K562 (cell line): Measurements from ENCODE around the gene CKLF.

Experiments
- ARID1B ChIP-seq: fragments of 450-650 bp; IDR thresholded peaks from 2 replicates; pipeline ENCODE4 v1.6.1; 2016; ENCODE audit warnings: antibody characterized with exemption, mild to moderate bottlenecking, inconsistent platforms
- ELF2 ChIP-seq: fragments of 250-450 bp; sonication (Bioruptor Pico); IDR thresholded peaks from 2 replicates; pipeline ENCODE4 v1.5.0; 2021; ENCODE audit warnings: mild to moderate bottlenecking
- FOXJ3 ChIP-seq: sonication (generic); formaldehyde crosslinking; IDR thresholded peaks from 2 replicates; pipeline ENCODE4 v1.4.0; 2020; ENCODE audit warnings: mild to moderate bottlenecking, missing genetic modification reagents
- GABPA ChIP-seq: fragments of 200-800 bp; sonication (Bioruptor generic); conservative IDR thresholded peaks from 2 replicates; pipeline ENCODE4 v1.6.1; 2016; ENCODE audit warnings: low read depth, missing genetic modification characterization, missing compliant biosample characterization
- MAFK ChIP-seq: IDR thresholded peaks from 2 replicates; pipeline ENCODE4 v1.6.1; 2011; ENCODE audit warnings: low read length, improper control_type of control experiment
- NFYB ChIP-seq: IDR thresholded peaks from 2 replicates; pipeline ENCODE4 v1.6.1; 2011; ENCODE audit warnings: mild to moderate bottlenecking, moderate library complexity; ENCODE audit not compliant: insufficient read length; ENCODE audit errors: extremely low read depth
- NR1H2 ChIP-seq: sonication (generic); formaldehyde crosslinking; IDR thresholded peaks from 2 replicates; pipeline ENCODE4 v1.4.0; 2020; ENCODE audit warnings: mild to moderate bottlenecking, missing genetic modification reagents
- PHF8 ChIP-seq: fragments of 200-600 bp; sonication (generic); IDR thresholded peaks from 2 replicates; pipeline ENCODE4 v1.6.1; 2012; ENCODE audit warnings: mixed run types, mild to moderate bottlenecking, inconsistent platforms, low read length, moderate library complexity, borderline replicate concordance
- POLR2AphosphoS2 ChIP-seq: IDR thresholded peaks from 2 replicates; pipeline ENCODE4 v1.6.1; 2012; ENCODE audit warnings: low read length, improper control_type of control experiment
- TCF15 ChIP-seq: fragments of 250-450 bp; sonication (Bioruptor Pico); IDR thresholded peaks from 2 replicates; pipeline ENCODE4 v1.8.0; 2022; ENCODE audit warnings: moderate library complexity, mild to moderate bottlenecking, inconsistent platforms
- ZNF232 ChIP-seq: sonication (generic); formaldehyde crosslinking; IDR thresholded peaks from 2 replicates; pipeline ENCODE4 v1.8.0; 2022; ENCODE audit warnings: mild to moderate bottlenecking, missing genetic modification reagents
- ZNF512 ChIP-seq: IDR thresholded peaks from 2 replicates; pipeline ENCODE4 v1.6.1; 2016; ENCODE audit warnings: missing genetic modification characterization, missing compliant biosample characterization

DNA sequence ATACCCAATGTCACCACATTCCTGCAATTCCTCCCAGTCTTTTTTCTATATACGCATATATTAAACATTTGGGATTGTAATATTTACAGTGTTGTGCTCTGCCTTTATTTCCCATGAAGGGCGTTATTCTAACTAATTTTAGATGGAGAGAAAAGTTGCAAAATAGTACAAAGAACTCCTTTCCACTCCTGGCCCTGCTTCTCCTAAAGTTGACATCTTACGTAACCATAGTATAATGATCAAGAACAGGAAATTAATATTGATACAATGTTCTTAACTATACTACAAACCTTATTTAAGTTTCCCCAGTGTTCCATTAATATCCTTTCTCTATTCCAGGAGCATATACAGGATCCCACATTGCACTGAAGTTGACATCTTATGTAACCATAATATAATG is 48.8 kb upstream of the CKLF start:
- TF ChIP-seq MAFK (no peak), NR1H2 (CRISPR knock-in tag) (no peak), ARID1B (no peak), ZNF512 (tag) (no peak), GABPA (tag) (no peak), ZNF232 (CRISPR knock-in tag) (no peak), POLR2AphosphoS2 (no peak), ELF2 (no peak), PHF8 (no peak), TCF15 (CRISPR knock-in tag) (no peak), NFYB (no peak), FOXJ3 (no peak)
